ENCODE results near the gene CACUL1. TPM values are rescaled to one million over a fixed set of nuclear protein-coding genes. Genes with fewer than 3 reads are reported as not detected.
"Not testable (repeated sequence)": the region's sequence is repeated elsewhere in the genome, so short reads cannot be mapped to it uniquely, and the experiment has no call there.

CACUL1 gene
- total RNA-seq, 2 donors from 2014 or later: 37.9 to 49.3 TPM

DNA sequence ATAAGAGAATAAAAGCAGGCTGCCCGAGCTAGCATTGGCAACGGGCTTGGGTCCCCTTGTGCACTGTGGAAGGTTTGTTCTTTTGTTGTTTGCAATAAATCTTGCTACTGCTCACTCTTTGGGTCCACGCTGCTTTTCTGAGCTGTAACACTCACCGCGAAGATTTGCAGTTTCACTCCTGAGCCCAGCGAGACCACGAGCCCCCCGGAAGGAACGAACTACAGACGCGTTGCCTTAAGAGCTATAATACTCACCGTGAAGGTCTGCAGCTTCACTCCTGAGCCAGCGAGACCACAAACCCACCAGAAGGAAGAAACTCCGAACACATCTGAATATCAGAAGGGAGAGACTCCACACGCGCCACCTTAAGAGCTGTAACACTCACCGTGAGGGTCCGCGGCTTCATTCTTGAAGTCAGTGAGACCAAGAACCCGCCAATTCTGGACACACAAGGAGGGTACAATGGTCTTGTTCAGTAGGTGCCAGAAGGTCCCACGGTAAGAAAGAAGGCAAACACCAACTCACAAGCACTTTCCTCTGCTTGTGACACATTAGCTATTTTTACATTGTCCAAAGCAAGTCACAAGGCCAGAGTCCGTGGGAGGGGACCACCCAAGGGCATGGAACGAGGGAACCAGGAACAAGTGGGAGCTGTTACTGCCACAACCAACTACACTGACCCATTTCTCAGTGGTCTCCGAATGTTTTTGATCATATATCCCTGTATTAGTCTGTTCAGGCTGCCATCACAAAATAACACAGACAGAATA is 29.2 kb upstream of the CACUL1 start:
- Histone ChIP-seq H3K4me1 (no peaks in the 10 kb centered on the region), H3K9me3 (no peaks in the 10 kb centered on the region), H3K4me3 (no peak overlapping the region), H3K27me3 (no peaks in the 10 kb centered on the region), H3K36me3 (no peaks in the 10 kb centered on the region), H3K27ac (no peak overlapping the region), H3K9ac (ENCODE audit: low read depth in 2 of 2, low read length in 2 of 2) (no peak overlapping the region)
- TF ChIP-seq, protein P1, sequence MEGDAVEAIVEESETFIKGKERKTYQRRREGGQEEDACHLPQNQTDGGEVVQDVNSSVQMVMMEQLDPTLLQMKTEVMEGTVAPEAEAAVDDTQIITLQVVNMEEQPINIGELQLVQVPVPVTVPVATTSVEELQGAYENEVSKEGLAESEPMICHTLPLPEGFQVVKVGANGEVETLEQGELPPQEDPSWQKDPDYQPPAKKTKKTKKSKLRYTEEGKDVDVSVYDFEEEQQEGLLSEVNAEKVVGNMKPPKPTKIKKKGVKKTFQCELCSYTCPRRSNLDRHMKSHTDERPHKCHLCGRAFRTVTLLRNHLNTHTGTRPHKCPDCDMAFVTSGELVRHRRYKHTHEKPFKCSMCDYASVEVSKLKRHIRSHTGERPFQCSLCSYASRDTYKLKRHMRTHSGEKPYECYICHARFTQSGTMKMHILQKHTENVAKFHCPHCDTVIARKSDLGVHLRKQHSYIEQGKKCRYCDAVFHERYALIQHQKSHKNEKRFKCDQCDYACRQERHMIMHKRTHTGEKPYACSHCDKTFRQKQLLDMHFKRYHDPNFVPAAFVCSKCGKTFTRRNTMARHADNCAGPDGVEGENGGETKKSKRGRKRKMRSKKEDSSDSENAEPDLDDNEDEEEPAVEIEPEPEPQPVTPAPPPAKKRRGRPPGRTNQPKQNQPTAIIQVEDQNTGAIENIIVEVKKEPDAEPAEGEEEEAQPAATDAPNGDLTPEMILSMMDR (IDR thresholded peaks at IDR 0.05): no peak
- DNase-seq: no peak
- intact Hi-C loops (cut with DNase I): no loop called here

DNA sequence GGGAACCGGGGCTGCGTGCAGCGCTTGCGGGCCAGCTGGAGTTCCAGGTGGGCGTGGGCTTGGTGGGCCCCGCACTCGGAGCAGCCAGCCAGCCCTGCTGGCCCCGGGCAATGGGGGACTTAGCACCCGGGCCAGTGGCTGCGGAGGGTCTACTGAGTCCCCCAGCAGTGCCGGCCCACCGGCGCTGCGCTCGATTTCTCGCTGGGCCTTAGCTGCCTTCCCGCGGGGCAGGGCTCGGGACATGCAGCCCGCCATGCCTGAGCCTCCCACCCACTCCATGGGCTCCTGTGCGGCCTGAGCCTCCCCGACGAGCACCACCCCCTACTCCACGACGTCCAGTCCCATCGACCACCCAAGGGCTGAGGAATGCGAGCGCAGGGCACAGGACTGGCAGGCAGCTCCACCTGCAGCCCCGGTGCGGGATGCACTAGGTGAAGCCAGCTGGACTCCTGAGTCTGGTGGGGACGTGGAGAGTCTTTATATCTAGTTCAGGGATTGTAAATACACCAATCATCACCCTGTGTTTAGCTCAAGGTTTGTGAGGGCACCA is 28.2 kb upstream of the CACUL1 start:
- H3K27me3 ChIP-seq; intact Hi-C loops (cut with DNase I); DNase-seq; H3K27ac ChIP-seq; H3K36me3 ChIP-seq; H3K4me3 ChIP-seq; H3K9ac ChIP-seq (ENCODE audit: low read depth in 2 of 2, low read length in 2 of 2); H3K4me1 ChIP-seq; H3K9me3 ChIP-seq: not testable (repeated sequence)

DNA sequence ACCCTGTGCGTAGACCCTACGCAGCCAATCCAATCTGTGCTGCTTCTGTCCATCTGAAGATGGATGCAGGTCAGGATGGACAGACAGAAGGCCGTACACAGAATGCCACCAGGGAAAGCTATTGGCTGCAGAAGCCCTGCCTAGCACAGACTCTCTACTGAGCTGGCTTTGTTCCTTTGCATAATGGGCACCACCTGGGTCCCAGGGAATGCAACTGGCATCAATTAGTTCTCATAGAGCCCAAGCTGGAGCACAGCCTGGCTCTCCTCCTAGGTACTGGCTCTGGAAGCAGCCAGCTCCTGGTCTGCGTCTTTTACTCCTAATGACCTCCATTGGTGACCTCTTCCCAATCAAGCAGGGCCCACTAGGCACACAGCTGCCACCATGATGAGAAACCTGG is 26.8 kb upstream of the CACUL1 start:
- no peaks in the 10 kb centered on the region for H3K9me3 ChIP-seq
- TF ChIP-seq, protein P1 (IDR thresholded peaks at IDR 0.05): no peak
- no peak overlapping the region for H3K4me3 ChIP-seq
- no peaks in the 10 kb centered on the region for H3K27me3 ChIP-seq
- H3K27ac ChIP-seq: no peak overlapping the region
- no peak overlapping the region for H3K9ac ChIP-seq (ENCODE audit: low read depth in 2 of 2, low read length in 2 of 2)
- no peaks in the 10 kb centered on the region for H3K36me3 ChIP-seq
- no peaks in the 10 kb centered on the region for H3K4me1 ChIP-seq
- DNase-seq: no peak
- intact Hi-C loops (cut with DNase I): no loop called here

DNA sequence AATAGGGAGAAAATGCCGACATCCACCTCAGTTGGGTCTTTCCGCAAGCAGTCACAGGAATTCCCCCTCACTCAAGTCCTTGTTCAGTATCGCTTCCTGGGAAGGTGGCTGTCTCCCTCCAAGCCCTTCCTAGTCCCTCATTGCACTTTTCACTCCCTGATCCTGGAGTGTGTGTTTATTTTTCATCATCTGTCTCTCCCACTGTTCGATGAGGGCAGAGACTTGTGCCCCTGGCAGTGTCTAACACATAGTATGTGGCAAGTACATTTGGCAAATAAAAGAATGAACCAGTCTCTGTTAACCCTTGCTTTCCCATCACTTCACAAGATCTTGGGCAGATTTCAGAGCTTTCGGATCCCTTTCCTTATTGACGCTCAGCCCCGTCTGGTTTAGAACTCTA is 24.0 kb upstream of the CACUL1 start:
- intact Hi-C loops (cut with DNase I): no loop called here
- Histone ChIP-seq H3K36me3 (no peaks in the 10 kb centered on the region), H3K9me3 (no peaks in the 10 kb centered on the region), H3K27me3 (no peaks in the 10 kb centered on the region), H3K4me3 (no peak overlapping the region), H3K9ac (ENCODE audit: low read depth in 2 of 2, low read length in 2 of 2) (no peak overlapping the region), H3K27ac (no peak overlapping the region), H3K4me1 (no peaks in the 10 kb centered on the region)
- no peak for DNase-seq
- TF ChIP-seq, protein P1 (IDR thresholded peaks at IDR 0.05): no peak

DNA sequence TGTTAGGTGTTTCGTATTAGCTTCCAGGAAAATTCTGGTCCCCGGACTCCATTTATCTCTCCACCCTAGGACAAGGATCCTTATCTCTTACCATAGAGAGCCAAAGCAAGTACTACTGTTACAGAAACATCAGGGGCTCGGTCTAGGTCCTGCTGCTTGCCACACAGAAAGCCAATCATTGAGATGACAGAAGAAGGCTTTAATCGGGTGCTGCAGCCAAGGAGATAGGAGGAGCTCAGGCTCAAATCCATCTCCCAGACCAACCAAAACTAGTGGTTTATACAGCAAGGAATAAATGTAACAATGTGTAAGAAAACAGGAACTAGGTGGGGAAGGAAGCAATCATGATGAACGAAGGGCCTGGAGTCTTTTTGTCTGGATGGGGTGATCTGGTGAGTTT is 22.2 kb upstream of the CACUL1 start:
- Histone ChIP-seq H3K4me1 (no peaks in the 10 kb centered on the region), H3K9me3 (no peaks in the 10 kb centered on the region), H3K36me3 (no peaks in the 10 kb centered on the region), H3K4me3 (no peak overlapping the region), H3K9ac (ENCODE audit: low read depth in 2 of 2, low read length in 2 of 2) (no peak overlapping the region), H3K27ac (no peak overlapping the region), H3K27me3 (no peaks in the 10 kb centered on the region)
- TF ChIP-seq, protein P1 (IDR thresholded peaks at IDR 0.05): no peak
- DNase-seq: no peak
- intact Hi-C loops (cut with DNase I): no loop called here

DNA sequence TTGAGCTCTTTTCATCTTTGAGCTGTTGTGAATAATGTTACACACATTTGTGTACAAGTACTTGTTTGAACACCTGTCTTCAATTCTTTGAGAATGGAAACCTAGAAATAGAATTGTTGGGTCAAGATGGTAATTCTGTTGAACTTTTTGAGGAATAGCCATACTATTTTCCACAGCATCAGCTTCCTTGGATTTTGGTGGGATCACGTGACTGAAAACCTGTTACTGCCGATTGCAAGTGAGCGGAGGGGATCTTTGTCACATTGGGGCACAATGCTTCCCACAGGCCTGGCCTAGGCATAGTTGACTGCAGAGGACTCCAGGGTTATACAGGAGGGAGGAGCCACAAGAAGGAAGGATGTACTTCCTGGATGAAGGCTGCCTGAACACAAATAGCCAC is 21.3 kb upstream of the CACUL1 start:
- Histone ChIP-seq H3K36me3 (no peaks in the 10 kb centered on the region), H3K27ac (no peak overlapping the region), H3K27me3 (no peaks in the 10 kb centered on the region), H3K4me3 (no peak overlapping the region), H3K9ac (ENCODE audit: low read depth in 2 of 2, low read length in 2 of 2) (no peak overlapping the region), H3K4me1 (no peaks in the 10 kb centered on the region), H3K9me3 (no peaks in the 10 kb centered on the region)
- TF ChIP-seq, protein P1 (IDR thresholded peaks at IDR 0.05): no peak
- intact Hi-C loops (cut with DNase I): no loop called here
- no peak for DNase-seq
